HL-60 (cell line): ENCODE measurements around the gene RNF225.

Source experiments
- DNase-seq, 2 experiments: peaks; one replicate each; pipeline ENCODE4 v3.0.0-alpha.2; 2010 to 2020; ENCODE audit warnings: low read depth in 1 of 2, low spot score in 1 of 2
- H3K27ac ChIP-seq: fragments of 250-450 bp; sonication (Bioruptor Pico); replicated peaks from 2 replicates; pipeline ENCODE4 v1.5.1; 2020; ENCODE audit warnings: mild to moderate bottlenecking, moderate library complexity
- H3K27me3 ChIP-seq: fragments of 250-450 bp; sonication (Bioruptor Pico); 2 replicates; pipeline ENCODE4 v1.5.1; 2021; ENCODE audit warnings: mild to moderate bottlenecking, moderate library complexity; ENCODE audit not compliant: insufficient read depth, poor library complexity, severe bottlenecking
- H3K4me3 ChIP-seq: replicated peaks from 2 replicates; pipeline ENCODE4 v1.5.1; 2011; ENCODE audit warnings: mild to moderate bottlenecking, control low read depth, low read length; ENCODE audit not compliant: insufficient read depth
- GABPA ChIP-seq: IDR thresholded peaks from 2 replicates; pipeline ENCODE4 v1.6.1; 2012; ENCODE audit warnings: low read depth
- POLR2AphosphoS5 ChIP-seq: IDR thresholded peaks from 2 replicates; pipeline ENCODE4 v1.6.1; 2012; ENCODE audit warnings: low read depth
- REST ChIP-seq: IDR thresholded peaks from 2 replicates; pipeline ENCODE4 v1.6.1; 2012; ENCODE audit warnings: low read depth; ENCODE audit not compliant: insufficient replicate concordance
- SPI1 ChIP-seq: IDR thresholded peaks from 2 replicates; pipeline ENCODE4 v1.6.1; 2012; ENCODE audit warnings: low read depth, mild to moderate bottlenecking, borderline replicate concordance
- TF ChIP-seq, protein P1 (sequence below): IDR thresholded peaks from one replicate; pipeline ENCODE4 v1.5.1; 2011; ENCODE audit warnings: low read length, control low read depth, inconsistent platforms; ENCODE audit not compliant: insufficient read depth

Gene RNF225

DNA sequence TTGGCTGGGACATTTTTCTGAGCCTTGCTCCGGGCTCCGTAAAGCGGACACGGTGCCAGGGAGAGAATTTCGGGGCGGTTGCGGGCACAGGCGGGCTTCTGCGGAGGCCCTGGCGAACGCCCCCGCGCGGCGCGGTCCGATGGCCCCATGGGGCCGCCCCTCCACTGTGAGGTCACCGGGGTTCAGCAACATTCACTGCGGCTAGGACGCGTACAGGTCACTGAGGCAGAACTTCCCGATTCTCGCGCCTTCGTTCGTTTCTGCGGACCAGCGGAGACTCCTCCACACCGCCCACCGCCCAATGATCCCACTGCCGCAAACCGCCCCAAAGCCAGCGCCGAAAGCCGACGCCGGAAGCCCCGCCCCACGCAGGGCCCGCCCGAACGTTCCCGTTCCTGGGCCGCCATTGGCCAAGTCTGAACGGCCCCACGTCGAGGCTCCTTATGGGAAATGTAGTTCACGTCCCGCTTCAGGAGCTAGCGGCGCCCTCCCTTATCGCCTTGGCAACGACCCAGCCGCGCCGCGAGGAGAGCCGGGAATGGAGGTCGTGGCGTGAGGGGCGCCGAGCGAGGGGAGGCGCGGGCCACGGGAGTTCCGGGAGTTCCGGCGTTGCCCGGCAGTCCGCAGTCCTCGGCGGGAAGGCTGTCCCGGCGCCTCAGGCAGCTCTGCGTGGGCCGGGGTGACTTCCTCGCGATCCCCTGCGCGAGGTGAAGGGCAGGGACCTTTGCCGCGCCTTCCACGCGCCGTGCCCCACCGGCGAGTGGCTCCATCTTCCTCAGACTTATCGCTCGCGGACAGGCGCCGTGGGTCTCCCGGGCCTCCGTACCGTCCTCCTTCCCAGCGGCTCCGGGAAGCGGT is 12.9 kb downstream of the RNF225 start, which contains the start of gene ZNF584:
Gene ZNF584 (plus strand): TSS at position 498 of the 858 bp plus-strand sequence. CDS start 499 bp downstream, outside the sequence.
- DNase-seq, result peak; percentile 92 to 98
- peak; percentile 43 for TF ChIP-seq REST
- TF ChIP-seq SPI1, result no peak
- TF ChIP-seq GABPA, result peak; percentile 71
- TF ChIP-seq, protein P1, sequence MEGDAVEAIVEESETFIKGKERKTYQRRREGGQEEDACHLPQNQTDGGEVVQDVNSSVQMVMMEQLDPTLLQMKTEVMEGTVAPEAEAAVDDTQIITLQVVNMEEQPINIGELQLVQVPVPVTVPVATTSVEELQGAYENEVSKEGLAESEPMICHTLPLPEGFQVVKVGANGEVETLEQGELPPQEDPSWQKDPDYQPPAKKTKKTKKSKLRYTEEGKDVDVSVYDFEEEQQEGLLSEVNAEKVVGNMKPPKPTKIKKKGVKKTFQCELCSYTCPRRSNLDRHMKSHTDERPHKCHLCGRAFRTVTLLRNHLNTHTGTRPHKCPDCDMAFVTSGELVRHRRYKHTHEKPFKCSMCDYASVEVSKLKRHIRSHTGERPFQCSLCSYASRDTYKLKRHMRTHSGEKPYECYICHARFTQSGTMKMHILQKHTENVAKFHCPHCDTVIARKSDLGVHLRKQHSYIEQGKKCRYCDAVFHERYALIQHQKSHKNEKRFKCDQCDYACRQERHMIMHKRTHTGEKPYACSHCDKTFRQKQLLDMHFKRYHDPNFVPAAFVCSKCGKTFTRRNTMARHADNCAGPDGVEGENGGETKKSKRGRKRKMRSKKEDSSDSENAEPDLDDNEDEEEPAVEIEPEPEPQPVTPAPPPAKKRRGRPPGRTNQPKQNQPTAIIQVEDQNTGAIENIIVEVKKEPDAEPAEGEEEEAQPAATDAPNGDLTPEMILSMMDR, result no peak
- TF ChIP-seq POLR2AphosphoS5, result 0 out of 2 replicates have a peak, but pooled peaks have one; percentile 79
- Histone ChIP-seq H3K27ac (peak within 1 kb of the TSS; percentile 93), H3K27me3 (no peaks in the 10 kb centered on the region), H3K4me3 (peak within 1 kb of the TSS; percentile 83)

DNA sequence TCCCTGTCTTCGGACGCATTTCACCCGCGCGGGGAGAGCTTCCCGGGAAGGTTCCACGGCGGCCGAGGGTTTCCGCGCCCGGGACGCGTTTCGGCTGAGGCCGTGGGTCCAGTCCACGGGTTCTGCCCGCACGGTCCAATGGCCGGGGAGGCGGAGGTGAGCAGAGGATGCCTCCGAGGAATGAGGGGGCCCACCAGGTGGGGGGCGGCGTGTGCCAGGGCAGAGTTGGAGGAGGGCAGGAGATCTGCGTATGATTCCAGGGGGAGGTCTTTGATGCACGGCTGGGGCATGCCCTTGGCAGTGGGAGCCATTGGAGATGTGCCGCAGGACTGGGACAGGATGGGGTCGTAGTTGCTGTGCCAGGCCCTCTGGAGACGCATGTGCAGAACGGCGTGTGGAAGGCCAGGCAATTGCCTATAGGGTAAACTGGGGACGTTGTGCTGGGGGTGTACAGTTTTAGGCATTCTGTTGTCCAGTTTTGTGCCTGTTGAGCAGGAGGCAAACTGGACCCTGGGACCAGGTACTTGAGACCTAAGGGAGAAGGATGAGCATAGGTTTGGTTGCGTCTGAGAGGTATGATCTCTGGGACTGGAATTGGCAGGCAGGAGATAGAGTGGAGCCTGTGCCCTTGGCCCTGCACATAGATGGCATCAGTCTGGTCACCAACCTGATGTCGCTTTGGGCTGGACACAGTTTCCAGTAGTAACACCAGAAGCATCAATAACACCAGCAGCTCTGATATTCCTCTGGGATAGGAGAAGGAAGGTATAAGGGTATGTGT is 13.7 kb downstream of the RNF225 start:
- H3K4me3 ChIP-seq, result peak overlapping the region; percentile 83
- no peaks in the 10 kb centered on the region for H3K27me3 ChIP-seq
- peak in 1 of 2 experiments; percentile 54 for DNase-seq
- peak overlapping the region; percentile 93 for H3K27ac ChIP-seq
- no peak for TF ChIP-seq SPI1
- no peak; the same call in 1 of the 2 replicates for TF ChIP-seq POLR2AphosphoS5
- no peak for TF ChIP-seq GABPA
- TF ChIP-seq, protein P1, result no peak
- TF ChIP-seq REST, result no peak

DNA sequence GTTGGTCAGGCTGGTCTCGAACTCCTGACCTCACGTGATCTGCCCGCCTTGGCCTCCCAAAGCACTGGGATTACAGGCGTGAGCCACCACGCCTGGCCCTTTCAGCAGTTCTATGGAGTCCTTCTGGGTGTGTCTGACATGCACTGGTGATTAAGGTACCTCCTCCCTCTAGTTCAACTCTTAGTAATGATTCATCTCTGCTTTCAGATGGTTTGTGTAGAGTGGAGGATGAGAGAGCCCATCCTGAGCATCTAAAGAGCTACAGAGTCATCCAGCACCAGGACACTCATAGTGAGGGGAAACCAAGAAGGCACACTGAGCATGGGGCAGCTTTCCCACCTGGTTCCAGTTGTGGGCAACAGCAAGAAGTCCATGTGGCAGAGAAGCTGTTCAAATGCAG is 21.1 kb downstream of the RNF225 start:
- no peak for DNase-seq
- H3K27me3 ChIP-seq, result no peaks in the 10 kb centered on the region
- no peak overlapping the region for H3K4me3 ChIP-seq
- TF ChIP-seq, protein P1, result no peak
- TF ChIP-seq GABPA, result no peak
- no peak for TF ChIP-seq REST
- no peak for TF ChIP-seq POLR2AphosphoS5
- no peak for TF ChIP-seq SPI1
- H3K27ac ChIP-seq, result no peak overlapping the region
